Stimulated activated CD4-positive, alpha-beta T cell treated with anti-CD3 and anti-CD28 coated beads, Interleukin-12 subunit alpha, Interleukin-12 subunit beta, amount 100 ng/mL, for 24 hours (primary cell): Measurements from ENCODE around the gene CHTOP.
A peak's percentile ranks its signal among the peaks of the same experiment; 100 is the strongest.
"Not testable (repeated sequence)": the region's sequence is repeated elsewhere in the genome, so short reads cannot be mapped to it uniquely, and the experiment has no call there.

Experiments used
- DNase-seq, 2 experiments: peaks; one replicate each; pipeline ENCODE4 v3.0.0-alpha.2; 2020; ENCODE audit warnings: low read depth in 2 of 2

Gene CHTOP

GRCh38 chr1:153659175-153659534 lies 25.3 kb downstream of the CHTOP start:
- no peak for DNase-seq

GRCh38 chr1:153659656-153660055 lies 25.8 kb downstream of the CHTOP start:
- no peak for DNase-seq

GRCh38 chr1:153661111-153661708 lies 27.3 kb downstream of the CHTOP start:
- no peak for DNase-seq

GRCh38 chr1:153662269-153662668 lies 28.4 kb downstream of the CHTOP start:
- DNase-seq = no peak

- no peak for DNase-seq
These were observed 29.3 kb downstream of the CHTOP start for GRCh38 chr1:153663211-153663610.

- no peak for DNase-seq
These were observed 33.6 kb downstream of the CHTOP start for GRCh38 chr1:153667439-153667838.

- DNase-seq = not testable (repeated sequence)
These were observed 34.8 kb downstream of the CHTOP start for GRCh38 chr1:153668672-153669071.

GRCh38 chr1:153669606-153670005 lies 35.7 kb downstream of the CHTOP start:
- DNase-seq = no peak

GRCh38 chr1:153670257-153670858 lies 36.5 kb downstream of the CHTOP start:
- no peak for DNase-seq

- DNase-seq = peak; percentile 94 to 97
These were observed 37.2 kb downstream of the CHTOP start, which contains the start of gene ILF2 for GRCh38 chr1:153670859-153671627. ILF2 (minus strand) TSS chr1:153670993; CDS start chr1:153670922, 71 bp downstream.

GRCh38 chr1:153671628-153672353 lies 37.9 kb downstream of the CHTOP start:
- peak; percentile 37 to 48 for DNase-seq

- no peak for DNase-seq
These were observed 39.6 kb downstream of the CHTOP start for GRCh38 chr1:153673511-153673910.

GRCh38 chr1:153677718-153678518 lies 44.1 kb downstream of the CHTOP start:
- no peak for DNase-seq

- no peak for DNase-seq
These were observed 44.9 kb downstream of the CHTOP start, which contains the start of gene NPR1 for GRCh38 chr1:153678519-153679336. NPR1 (plus strand) TSS chr1:153678688; CDS start chr1:153679109, 421 bp downstream.

- DNase-seq = no peak
These were observed 45.7 kb downstream of the CHTOP start for GRCh38 chr1:153679337-153680119.

GRCh38 chr1:153680120-153680403 lies 46.2 kb downstream of the CHTOP start:
- no peak for DNase-seq

- DNase-seq = no peak
These were observed 48.9 kb downstream of the CHTOP start for GRCh38 chr1:153682730-153683129.

GRCh38 chr1:153683854-153684253 lies 50.0 kb downstream of the CHTOP start:
- no peak for DNase-seq

GRCh38 chr1:153684892-153685291 lies 51.0 kb downstream of the CHTOP start:
- no peak for DNase-seq
